H1 (cell line): ENCODE data around the gene ARPP21.

Experiments
- ASH2L ChIP-seq: fragments of 200-600, 300-600 bp; sonication (generic); IDR thresholded peaks from one replicate; pipeline ENCODE4 v1.7.1; 2017; ENCODE audit warnings: low read length
- EP300 ChIP-seq, 2 experiments: IDR thresholded peaks; 1 replicate in 1 of 2; 2 replicates in 1 of 2; pipeline ENCODE4 v1.6.1; 2011 to 2012; ENCODE audit warnings: low read depth in 2 of 2, low read length in 2 of 2, mild to moderate bottlenecking in 2 of 2, borderline replicate concordance in 1 of 2, inconsistent platforms in 1 of 2, moderate library complexity in 1 of 2
- JUND ChIP-seq: IDR thresholded peaks from 2 replicates; pipeline ENCODE4 v1.6.1; 2011; ENCODE audit warnings: mild to moderate bottlenecking, improper control_type of control experiment, low read length
- POLR2AphosphoS5 ChIP-seq: IDR thresholded peaks from 2 replicates; pipeline ENCODE4 v1.6.1; 2011; ENCODE audit warnings: low read depth, low read length
- SIN3A ChIP-seq, 2 experiments: IDR thresholded peaks in 1 of 2; conservative IDR thresholded peaks in 1 of 2; 2 replicates each; pipeline ENCODE4 v1.6.1; 2011 to 2012; ENCODE audit warnings: low read length in 2 of 2, improper control_type of control experiment in 1 of 2, low read depth in 1 of 2, mild to moderate bottlenecking in 1 of 2
- SIX5 ChIP-seq: IDR thresholded peaks from 2 replicates; pipeline ENCODE4 v1.6.1; 2011; ENCODE audit warnings: mild to moderate bottlenecking, low read depth, low read length
- YY1 ChIP-seq: IDR thresholded peaks from 2 replicates; pipeline ENCODE4 v1.6.1; 2011; ENCODE audit warnings: low read depth, mild to moderate bottlenecking, low read length
- ZNF274 ChIP-seq: IDR thresholded peaks from 2 replicates; pipeline ENCODE4 v1.7.0; 2012; ENCODE audit warnings: low read length, borderline replicate concordance; ENCODE audit errors: extremely low read depth
- TF ChIP-seq, protein P1 (sequence below), 3 experiments: IDR thresholded peaks; 1 replicate in 2 of 3; 2 replicates in 1 of 3; pipeline versions ENCODE4 v1.5.1 to v1.6.1; 2011; ENCODE audit warnings: low read length in 3 of 3, mild to moderate bottlenecking in 3 of 3, inconsistent platforms in 2 of 3, low read depth in 1 of 3, moderate library complexity in 1 of 3; ENCODE audit not compliant: insufficient read depth in 1 of 3; ENCODE audit errors: control extremely low read depth in 1 of 3
- TF ChIP-seq, protein P2 (sequence below): IDR thresholded peaks from 2 replicates; pipeline ENCODE4 v1.6.1; 2012; ENCODE audit warnings: inconsistent platforms
- TF ChIP-seq, protein P3 (sequence below): IDR thresholded peaks from 2 replicates; pipeline ENCODE4 v1.6.1; 2012; ENCODE audit warnings: low read length, inconsistent platforms

DNA sequence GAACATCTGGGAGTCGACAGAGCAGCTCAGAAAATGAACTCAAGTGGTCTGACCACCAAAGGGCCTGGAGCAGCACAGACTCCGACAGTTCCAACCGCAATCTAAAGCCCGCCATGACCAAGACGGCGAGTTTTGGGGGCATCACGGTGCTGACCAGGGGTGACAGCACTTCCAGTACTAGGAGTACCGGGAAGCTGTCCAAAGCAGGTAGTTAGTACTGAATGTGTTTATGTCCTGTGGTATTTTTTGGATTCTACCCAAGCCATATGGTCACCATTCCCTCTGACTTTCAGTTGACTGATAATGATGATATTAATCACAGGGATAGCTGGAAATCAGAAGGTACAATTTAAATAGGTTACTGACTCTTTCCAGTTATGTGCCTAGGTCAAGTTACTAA, 82.3 kb downstream of the ARPP21 start:
- TF ChIP-seq SIN3A (conservative IDR thresholded peaks at IDR 0.05 in 1 of 2, IDR thresholded peaks at IDR 0.05 in 1 of 2; ENCODE audit: low read depth in 1 of 2, low read length in 2 of 2) = no peak
- TF ChIP-seq, protein P1, sequence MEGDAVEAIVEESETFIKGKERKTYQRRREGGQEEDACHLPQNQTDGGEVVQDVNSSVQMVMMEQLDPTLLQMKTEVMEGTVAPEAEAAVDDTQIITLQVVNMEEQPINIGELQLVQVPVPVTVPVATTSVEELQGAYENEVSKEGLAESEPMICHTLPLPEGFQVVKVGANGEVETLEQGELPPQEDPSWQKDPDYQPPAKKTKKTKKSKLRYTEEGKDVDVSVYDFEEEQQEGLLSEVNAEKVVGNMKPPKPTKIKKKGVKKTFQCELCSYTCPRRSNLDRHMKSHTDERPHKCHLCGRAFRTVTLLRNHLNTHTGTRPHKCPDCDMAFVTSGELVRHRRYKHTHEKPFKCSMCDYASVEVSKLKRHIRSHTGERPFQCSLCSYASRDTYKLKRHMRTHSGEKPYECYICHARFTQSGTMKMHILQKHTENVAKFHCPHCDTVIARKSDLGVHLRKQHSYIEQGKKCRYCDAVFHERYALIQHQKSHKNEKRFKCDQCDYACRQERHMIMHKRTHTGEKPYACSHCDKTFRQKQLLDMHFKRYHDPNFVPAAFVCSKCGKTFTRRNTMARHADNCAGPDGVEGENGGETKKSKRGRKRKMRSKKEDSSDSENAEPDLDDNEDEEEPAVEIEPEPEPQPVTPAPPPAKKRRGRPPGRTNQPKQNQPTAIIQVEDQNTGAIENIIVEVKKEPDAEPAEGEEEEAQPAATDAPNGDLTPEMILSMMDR (IDR thresholded peaks at IDR 0.05; ENCODE audit: control extremely low read depth in 1 of 3, insufficient read depth in 1 of 3, low read depth in 1 of 3, low read length in 3 of 3) = no peak
- no peak for TF ChIP-seq EP300 (IDR thresholded peaks at IDR 0.05; ENCODE audit: borderline replicate concordance in 1 of 2, low read depth in 2 of 2, low read length in 2 of 2)
- TF ChIP-seq, protein P2, sequence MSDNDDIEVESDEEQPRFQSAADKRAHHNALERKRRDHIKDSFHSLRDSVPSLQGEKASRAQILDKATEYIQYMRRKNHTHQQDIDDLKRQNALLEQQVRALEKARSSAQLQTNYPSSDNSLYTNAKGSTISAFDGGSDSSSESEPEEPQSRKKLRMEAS = no peak
- no peak for TF ChIP-seq ASH2L
- no peak for TF ChIP-seq POLR2AphosphoS5
- TF ChIP-seq JUND = no peak
- no peak for TF ChIP-seq SIX5
- no peak for TF ChIP-seq ZNF274
- TF ChIP-seq YY1 = no peak
- TF ChIP-seq, protein P3, sequence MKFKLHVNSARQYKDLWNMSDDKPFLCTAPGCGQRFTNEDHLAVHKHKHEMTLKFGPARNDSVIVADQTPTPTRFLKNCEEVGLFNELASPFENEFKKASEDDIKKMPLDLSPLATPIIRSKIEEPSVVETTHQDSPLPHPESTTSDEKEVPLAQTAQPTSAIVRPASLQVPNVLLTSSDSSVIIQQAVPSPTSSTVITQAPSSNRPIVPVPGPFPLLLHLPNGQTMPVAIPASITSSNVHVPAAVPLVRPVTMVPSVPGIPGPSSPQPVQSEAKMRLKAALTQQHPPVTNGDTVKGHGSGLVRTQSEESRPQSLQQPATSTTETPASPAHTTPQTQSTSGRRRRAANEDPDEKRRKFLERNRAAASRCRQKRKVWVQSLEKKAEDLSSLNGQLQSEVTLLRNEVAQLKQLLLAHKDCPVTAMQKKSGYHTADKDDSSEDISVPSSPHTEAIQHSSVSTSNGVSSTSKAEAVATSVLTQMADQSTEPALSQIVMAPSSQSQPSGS = no peak
